Stomach (tissue), 9 donors: Measurements from ENCODE around the gene GALNT2. TPM values are rescaled to one million over a fixed set of nuclear protein-coding genes. Genes with fewer than 3 reads are reported as not detected.

ENCODE experiments used
- DNase-seq, 2 donors: peaks; one replicate each; pipeline versions ENCODE4 v3.0.0 to v3.0.0-alpha.2; 2013 to 2019
- H3K27ac ChIP-seq, 5 donors: fragments of 200-600 bp in 4 of 5; sonication (generic) in 4 of 5; one replicate each; pipeline ENCODE4 v1.5.1; 2013 to 2019; ENCODE audit warnings: mild to moderate bottlenecking in 1 of 5, moderate library complexity in 1 of 5
- H3K27me3 ChIP-seq, 3 donors: fragments of 200-600 bp; sonication (generic); one replicate each; pipeline ENCODE4 v1.5.1; 2017 to 2019; ENCODE audit warnings: mixed run types in 1 of 3
- H3K36me3 ChIP-seq, 4 donors: fragments of 200-600 bp; sonication (generic); 1 replicate in 3 of 4; 2 replicates in 1 of 4; pipeline ENCODE4 v1.5.1; 2016 to 2019
- H3K4me1 ChIP-seq, 4 donors: fragments of 200-600 bp; sonication (generic); one replicate each; pipeline ENCODE4 v1.5.1; 2016 to 2019
- H3K4me3 ChIP-seq, 4 donors: fragments of 200-600 bp; sonication (generic) in 3 of 4; one replicate each; pipeline ENCODE4 v1.5.1; 2016 to 2019; ENCODE audit warnings: mild to moderate bottlenecking in 1 of 4
- H3K9me3 ChIP-seq, 4 donors: fragments of 200-600 bp; sonication (generic); one replicate each; pipeline ENCODE4 v1.5.1; 2016 to 2019
- EP300 ChIP-seq: sonication (generic); formaldehyde crosslinking; IDR thresholded peaks from one replicate; pipeline ENCODE4 v1.6.1; 2017; ENCODE audit warnings: antibody characterized with exemption
- POLR2A ChIP-seq, 4 donors: fragments of 450-650 bp; IDR thresholded peaks; one replicate each; pipeline ENCODE4 v1.6.1; 2016; ENCODE audit warnings: antibody characterized with exemption in 4 of 4, control low read depth in 2 of 4, mild to moderate bottlenecking in 1 of 4, moderate library complexity in 1 of 4
- POLR2AphosphoS5 ChIP-seq, 3 donors: sonication (generic); formaldehyde crosslinking; IDR thresholded peaks; one replicate each; pipeline ENCODE4 v1.6.1; 2016; ENCODE audit warnings: antibody characterized with exemption in 3 of 3
- WGBS, 5 donors: extraction: QIAGEN DNeasy Blood & Tissue Kit in 3 of 5; methylation state at CpG; one replicate each; pipeline versions ENCODE4 v1.1.5 to v1.1.7; 2013 to 2018; 5-methylcytosine and 5-hydroxymethylcytosine counted together
- intact Hi-C: fragments of 100-400 bp; cut with DNase I; formaldehyde crosslinking; loops from one replicate; pipeline ENCODE4 v1.15.1; 2023; ENCODE audit warnings: low total_unique reads
- polyA plus RNA-seq, 3 donors: library from polyadenylated mRNA; stranded (reverse); fragments of 200-250 nt; gene quantifications; one replicate each; pipeline ENCODE4 v1.2.3, GENCODE V29; 2013
- total RNA-seq, 5 donors: library from RNA; depleted of rRNA; stranded (reverse); fragments of >200 nt; gene quantifications; one replicate each; pipeline versions ENCODE4 v1.1.0 to v1.2.3, GENCODE V29; 2014 to 2016
- TF ChIP-seq, protein P1 (sequence below), 7 experiments: fragments of 450-650 bp in 4 of 7; fragments of 200-600 bp in 3 of 7; sonication (generic) in 3 of 7; IDR thresholded peaks; one replicate each; pipeline ENCODE4 v1.5.1; 2016 to 2019; ENCODE audit warnings: antibody characterized with exemption in 7 of 7, control low read depth in 2 of 7, mild to moderate bottlenecking in 1 of 7
- donor health status: healthy with polysubstance abuse.
- donor health status: Bipolar disorder and iron deficiency.
- donor health status: healthy.

GALNT2 gene
- total and polyA plus RNA-seq, 8 donors, result 5.5 to 101 (median 43.1) TPM

DNA sequence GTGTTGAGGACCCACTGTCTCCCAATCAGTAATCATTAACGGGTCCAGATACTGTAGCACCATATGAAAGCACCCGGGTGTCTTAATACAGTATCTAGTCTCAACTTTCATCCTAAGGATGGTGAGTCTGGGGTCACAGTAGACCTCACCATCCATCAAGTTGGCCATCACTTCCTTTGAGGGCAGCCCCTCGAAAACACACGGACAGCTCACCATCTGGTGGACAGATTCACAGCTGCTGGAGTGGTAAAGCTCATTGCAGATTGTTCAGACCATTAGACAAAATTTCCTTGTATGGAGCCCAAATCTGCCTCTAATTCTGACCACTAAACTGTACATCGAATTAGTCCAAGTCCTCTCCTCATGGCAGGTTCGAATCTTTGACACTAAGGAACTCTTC lies 236.0 kb downstream of the GALNT2 start:
- H3K36me3 ChIP-seq, result no peaks in the 10 kb centered on the region
- no peak for TF ChIP-seq POLR2A (IDR thresholded peaks at IDR 0.05)
- no peaks in the 10 kb centered on the region for H3K9me3 ChIP-seq
- no peak overlapping the region for H3K27ac ChIP-seq
- no peak overlapping the region for H3K4me3 ChIP-seq
- no peaks in the 10 kb centered on the region for H3K27me3 ChIP-seq
- H3K4me1 ChIP-seq, result peaks cover 0 to 11% (median 4%) of the 10 kb centered on the region in 4 donors
- intact Hi-C loops, result loop anchor here (10.0 kb wide), 1 partner anchor 518 kb away; no protein-coding TSS in a partner anchor
- DNase-seq, result no peak
- 81 to 89% (median 88%) methylated on average over 6 of the region's 6 CpGs for WGBS, 5 donors

DNA sequence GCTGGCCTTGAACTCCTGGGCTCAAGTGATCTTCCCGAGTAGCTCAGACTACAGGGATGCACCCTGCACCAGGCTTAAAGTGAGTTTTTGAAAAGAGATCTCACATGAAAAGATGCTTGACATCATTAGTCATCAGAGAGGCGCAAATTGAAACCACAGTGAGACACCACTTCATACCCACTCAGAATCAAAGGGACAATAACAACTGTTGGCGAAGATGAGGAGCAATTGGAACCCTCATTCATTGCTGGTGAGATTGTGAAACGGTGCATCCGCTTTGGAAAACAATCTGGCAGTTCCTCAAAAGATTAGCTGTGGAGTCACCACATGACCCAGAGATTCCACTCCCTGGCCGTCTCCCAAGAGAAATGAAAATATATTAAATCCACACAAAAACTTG lies 236.8 kb downstream of the GALNT2 start:
- TF ChIP-seq POLR2AphosphoS5 (IDR thresholded peaks at IDR 0.05) (peak in 1 of 3 donors; percentile 25), EP300 (no peak)
- peaks cover 0 to 14% (median 5%) of the 10 kb centered on the region in 4 donors for H3K4me1 ChIP-seq
- no peak overlapping the region for H3K4me3 ChIP-seq
- DNase-seq, result no peak
- no peaks in the 10 kb centered on the region for H3K9me3 ChIP-seq
- intact Hi-C loops, result loop anchor here (10.0 kb wide), 1 partner anchor 519 kb away; no protein-coding TSS in a partner anchor
- no peaks in the 10 kb centered on the region for H3K27me3 ChIP-seq
- H3K27ac ChIP-seq, result no peak overlapping the region
- no peaks in the 10 kb centered on the region for H3K36me3 ChIP-seq
- 40 to 52% (median 47%) methylated on average over 6 of the region's 6 CpGs for WGBS, 5 donors

DNA sequence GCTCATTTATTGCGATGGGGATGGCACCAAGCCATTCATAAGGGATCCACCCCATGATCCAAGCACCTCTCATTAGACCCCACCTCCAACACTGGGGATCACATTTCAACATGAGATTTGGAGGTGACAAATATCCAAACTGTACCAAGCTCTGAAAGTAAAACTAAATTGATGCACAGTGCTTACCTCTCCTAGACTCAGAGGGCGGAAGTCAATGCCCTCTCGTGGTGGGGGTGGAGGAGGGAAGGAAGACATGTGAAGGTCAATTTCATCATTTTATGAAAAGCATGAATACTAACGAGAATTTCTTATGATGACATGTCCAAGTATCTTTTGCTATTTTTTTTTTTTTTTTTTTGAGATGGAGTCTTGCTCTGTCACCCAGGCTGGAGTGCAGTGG lies 239.1 kb downstream of the GALNT2 start:
- 71 to 87% (median 77%) methylated on average over 4 of the region's 4 CpGs for WGBS, 5 donors
- no peak overlapping the region for H3K4me3 ChIP-seq
- no peak for DNase-seq
- no peaks in the 10 kb centered on the region for H3K9me3 ChIP-seq
- no peaks in the 10 kb centered on the region for H3K27me3 ChIP-seq
- peaks cover 0 to 14% (median 5%) of the 10 kb centered on the region in 4 donors for H3K4me1 ChIP-seq
- TF ChIP-seq, protein P1, sequence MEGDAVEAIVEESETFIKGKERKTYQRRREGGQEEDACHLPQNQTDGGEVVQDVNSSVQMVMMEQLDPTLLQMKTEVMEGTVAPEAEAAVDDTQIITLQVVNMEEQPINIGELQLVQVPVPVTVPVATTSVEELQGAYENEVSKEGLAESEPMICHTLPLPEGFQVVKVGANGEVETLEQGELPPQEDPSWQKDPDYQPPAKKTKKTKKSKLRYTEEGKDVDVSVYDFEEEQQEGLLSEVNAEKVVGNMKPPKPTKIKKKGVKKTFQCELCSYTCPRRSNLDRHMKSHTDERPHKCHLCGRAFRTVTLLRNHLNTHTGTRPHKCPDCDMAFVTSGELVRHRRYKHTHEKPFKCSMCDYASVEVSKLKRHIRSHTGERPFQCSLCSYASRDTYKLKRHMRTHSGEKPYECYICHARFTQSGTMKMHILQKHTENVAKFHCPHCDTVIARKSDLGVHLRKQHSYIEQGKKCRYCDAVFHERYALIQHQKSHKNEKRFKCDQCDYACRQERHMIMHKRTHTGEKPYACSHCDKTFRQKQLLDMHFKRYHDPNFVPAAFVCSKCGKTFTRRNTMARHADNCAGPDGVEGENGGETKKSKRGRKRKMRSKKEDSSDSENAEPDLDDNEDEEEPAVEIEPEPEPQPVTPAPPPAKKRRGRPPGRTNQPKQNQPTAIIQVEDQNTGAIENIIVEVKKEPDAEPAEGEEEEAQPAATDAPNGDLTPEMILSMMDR (IDR thresholded peaks at IDR 0.05), result no peak
- TF ChIP-seq POLR2AphosphoS5 (IDR thresholded peaks at IDR 0.05) (no peak), EP300 (no peak), POLR2A (IDR thresholded peaks at IDR 0.05) (no peak)
- no peaks in the 10 kb centered on the region for H3K36me3 ChIP-seq
- intact Hi-C loops, result loop anchor here (10.0 kb wide), 1 partner anchor 521 kb away; no protein-coding TSS in a partner anchor
- H3K27ac ChIP-seq, result no peak overlapping the region

DNA sequence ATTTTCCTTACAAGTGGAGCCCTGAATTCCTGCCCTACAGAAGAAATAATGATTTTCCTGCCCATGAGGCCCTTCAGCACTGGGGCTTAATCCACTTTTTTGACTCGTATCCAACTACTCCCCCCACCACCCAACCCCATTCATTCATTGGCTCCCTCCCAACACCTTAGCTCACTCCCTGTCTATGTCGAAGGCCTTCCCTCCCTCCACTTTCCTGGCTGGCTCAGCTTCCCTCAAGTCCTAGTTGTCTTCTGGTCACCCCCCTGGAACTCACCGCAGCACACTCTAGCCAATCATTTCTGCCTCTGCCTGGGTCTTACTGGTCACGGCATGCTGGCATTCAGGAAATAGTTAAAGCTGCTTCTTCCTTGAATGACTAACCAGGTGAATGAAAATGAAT lies 240.2 kb downstream of the GALNT2 start:
- Histone ChIP-seq H3K27ac (no peak overlapping the region), H3K36me3 (no peaks in the 10 kb centered on the region), H3K4me1 (peaks cover 0 to 14% (median 5%) of the 10 kb centered on the region in 4 donors), H3K27me3 (no peaks in the 10 kb centered on the region), H3K4me3 (no peak overlapping the region), H3K9me3 (no peaks in the 10 kb centered on the region)
- intact Hi-C loops, result loop anchor here (10.0 kb wide), 1 partner anchor 522 kb away; no protein-coding TSS in a partner anchor
- DNase-seq, result peak in 1 of 2 donors; percentile 43
- no peak for TF ChIP-seq EP300
- TF ChIP-seq POLR2A (IDR thresholded peaks at IDR 0.05), result no peak
- no peak for TF ChIP-seq POLR2AphosphoS5 (IDR thresholded peaks at IDR 0.05)
- TF ChIP-seq, protein P1 (IDR thresholded peaks at IDR 0.05), result no peak
- WGBS, 5 donors, result 55 to 67% (median 65%) methylated on average over 4 of the region's 4 CpGs

DNA sequence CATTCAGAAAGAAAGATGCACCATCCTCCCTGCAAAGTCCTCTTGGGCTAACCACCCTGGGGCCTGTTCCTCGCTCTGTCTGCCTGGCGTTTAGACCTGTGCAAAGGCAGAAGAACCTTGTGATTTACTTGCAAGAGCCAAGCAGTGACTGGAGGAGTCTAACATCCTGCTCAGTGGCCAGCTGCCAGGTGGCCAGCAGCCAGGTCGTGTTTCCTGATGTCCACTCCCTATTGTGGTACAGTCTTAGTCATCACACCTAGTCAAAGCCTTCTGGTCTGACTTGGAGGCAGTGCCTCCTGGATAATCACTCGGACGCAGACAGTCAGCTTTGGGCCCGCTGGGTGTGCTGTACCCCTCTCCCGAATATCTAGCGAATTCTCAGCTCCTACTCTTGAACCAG lies 241.0 kb downstream of the GALNT2 start:
- no peaks in the 10 kb centered on the region for H3K36me3 ChIP-seq
- H3K9me3 ChIP-seq, result no peaks in the 10 kb centered on the region
- H3K4me1 ChIP-seq, result peaks cover 0 to 14% (median 5%) of the 10 kb centered on the region in 4 donors
- H3K27me3 ChIP-seq, result no peaks in the 10 kb centered on the region
- no peak overlapping the region for H3K4me3 ChIP-seq
- 43 to 54% (median 53%) methylated on average over 8 of the region's 8 CpGs for WGBS, 5 donors
- TF ChIP-seq, protein P1 (IDR thresholded peaks at IDR 0.05), result no peak
- TF ChIP-seq EP300 (no peak), POLR2AphosphoS5 (IDR thresholded peaks at IDR 0.05) (peak in 1 of 3 donors; percentile 67), POLR2A (IDR thresholded peaks at IDR 0.05) (no peak)
- intact Hi-C loops, result loop anchor here (10.0 kb wide), 1 partner anchor 523 kb away; no protein-coding TSS in a partner anchor
- no peak overlapping the region for H3K27ac ChIP-seq
- peak; percentile 83 to 93 for DNase-seq
